IPS DF 4.7 (cell line): ENCODE measurements around the gene HOXA13.

Experiments
- DNase-seq: peaks from one replicate; pipeline ENCODE4 v3.0.0-alpha.2; 2013; ENCODE audit warnings: low spot score; ENCODE audit errors: extremely low read depth

The HOXA13 gene

DNA sequence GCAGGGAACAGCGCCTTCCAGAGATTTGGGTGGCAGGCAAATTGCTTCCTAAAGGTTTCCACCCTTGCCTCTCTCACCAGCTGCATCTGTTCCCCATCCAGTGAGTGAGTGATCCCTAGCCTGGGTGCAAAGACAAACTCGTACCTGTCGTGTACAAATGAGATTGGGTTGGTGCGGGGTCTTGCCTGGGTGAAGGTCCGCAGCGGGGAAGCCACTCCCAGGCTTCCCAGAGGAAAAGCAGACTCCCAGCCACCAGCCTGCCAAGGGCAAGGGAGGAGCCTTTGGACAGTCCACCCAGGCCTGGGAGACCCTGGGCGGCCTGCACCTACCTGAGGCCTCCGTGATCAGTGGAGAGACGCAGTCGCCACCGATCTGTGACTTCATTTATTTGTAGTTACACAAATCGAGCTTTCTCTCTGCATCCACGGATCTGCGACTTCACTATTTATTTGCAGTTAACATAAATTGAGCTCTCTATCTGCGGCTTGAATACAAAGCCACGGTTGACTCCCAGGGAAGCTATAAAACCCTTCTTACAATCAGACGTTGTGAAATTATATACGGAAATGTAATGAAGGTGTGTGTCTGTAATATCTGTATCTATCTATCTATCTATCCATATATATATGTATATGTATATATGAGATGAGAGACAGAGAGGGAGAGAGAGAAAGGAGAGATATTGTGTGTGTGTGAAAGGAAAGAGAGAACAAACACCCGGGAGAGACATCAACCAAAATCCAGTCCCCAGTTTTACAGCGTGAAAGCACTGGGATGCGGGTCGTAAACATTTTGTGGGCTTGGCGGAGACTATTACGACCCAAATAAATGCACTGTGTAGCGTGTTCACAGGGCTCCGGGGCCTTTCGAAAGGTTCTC is 40.4 kb downstream of the HOXA13 start:
- no peak for DNase-seq

DNA sequence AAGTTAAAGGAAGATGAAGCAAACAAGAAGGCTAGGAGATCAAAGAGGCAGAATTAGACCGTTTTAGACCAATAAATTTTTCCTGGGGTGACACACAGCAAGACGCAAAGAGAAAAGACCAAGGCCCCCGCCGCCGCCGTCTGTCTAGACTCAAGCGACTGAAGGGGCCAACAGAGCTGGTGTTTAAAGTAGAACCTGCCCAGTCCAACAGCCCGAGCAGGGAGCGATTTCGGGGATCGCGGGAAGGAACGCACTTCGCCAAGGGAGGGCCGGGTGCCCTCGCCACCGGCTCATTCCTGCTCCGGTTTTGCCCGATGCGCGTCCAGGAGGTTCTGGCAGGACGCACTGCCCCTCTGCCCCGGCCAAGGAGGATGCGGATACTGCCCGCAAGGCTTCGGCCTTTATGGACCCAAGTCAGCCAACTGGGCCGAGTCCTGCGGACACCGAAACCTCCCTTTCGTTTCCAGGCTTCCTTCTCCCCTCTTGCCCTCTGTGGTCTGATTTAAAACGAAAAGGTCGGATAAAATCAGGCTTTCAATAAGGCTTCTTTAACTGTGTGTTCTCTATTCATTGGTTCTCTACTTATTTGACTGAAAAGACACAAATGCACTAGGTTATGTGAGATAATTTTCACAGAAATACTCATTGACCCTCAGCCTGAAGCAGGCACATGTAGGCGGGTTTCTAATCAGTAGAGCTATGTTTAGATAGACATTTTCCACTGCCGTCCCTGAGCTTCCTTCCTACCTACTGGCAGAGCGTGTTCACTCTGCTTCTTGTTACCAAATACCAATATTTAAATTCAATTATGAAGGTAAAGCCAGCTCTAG is 41.2 kb downstream of the HOXA13 start:
- no peak for DNase-seq

DNA sequence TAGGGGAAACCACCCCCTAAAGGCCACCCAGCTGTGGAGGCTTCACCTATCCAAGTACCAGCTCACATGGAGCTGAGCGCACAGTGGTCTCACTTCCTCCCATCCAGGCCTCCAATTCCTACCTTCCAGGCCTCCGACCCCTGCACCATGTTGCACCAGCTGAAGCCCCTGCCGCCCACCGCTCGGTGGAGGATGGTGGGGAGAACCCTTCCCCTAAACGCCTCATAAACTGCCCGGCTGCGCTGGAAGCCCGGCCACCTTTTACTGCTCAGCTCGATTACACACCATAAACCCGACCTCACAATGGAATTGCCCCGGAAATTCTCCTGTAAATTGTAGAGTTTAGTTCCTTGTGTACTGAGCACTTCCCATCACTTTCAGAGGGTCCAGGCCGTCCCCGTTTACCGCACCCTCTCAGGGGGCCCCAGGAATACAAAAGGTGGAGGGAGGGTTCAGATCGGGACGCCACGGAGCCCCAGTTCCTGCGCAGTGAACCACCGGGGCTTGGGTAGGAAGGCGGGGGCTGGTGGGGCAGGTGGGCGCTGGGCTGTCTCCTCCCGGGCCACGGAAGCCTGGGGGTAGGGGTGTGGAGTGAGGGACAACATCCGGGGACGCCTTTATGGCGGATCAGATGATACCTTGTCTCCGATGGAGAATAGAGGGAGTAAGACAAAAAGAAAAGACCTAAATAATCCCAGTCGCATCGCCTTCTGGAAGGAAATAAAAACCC is 42.0 kb downstream of the HOXA13 start:
- DNase-seq: no peak

DNA sequence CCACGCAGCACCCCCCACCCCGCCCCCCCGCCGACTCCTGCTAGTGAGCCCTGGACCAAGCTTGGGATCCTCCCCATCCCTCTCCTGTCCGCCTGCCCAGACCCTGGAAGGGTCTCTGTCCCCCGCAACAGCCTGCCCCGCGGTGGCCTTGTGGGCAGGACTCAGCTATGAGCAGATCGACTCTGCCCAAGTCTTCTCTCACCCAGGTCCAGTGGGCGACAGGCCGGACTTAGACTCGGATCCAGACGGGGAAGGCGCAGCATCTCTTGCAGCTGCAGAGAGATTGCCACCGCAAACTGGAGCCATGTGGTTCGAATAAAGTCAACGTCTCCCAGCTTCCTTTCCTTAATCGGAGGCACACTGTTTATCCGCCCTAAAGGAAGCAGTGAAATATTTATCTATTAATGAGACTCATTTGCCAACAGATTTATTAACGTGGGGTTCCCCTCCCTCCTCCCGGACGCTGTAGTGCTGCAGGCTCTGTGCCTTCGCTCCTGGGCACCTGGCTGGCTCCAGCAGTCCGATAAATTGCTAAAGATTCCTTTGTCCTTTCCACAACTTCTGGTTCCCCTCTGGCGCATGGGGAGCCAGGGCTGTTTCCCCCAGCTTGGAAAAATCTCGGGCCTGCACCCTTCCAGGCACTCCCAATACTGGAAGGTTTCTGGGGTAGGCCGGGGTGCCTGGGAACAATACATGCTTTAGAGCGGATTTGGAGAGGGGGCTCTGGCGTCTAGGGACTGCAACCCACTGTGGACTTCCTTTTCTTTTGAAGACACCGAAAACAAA is 42.8 kb downstream of the HOXA13 start:
- DNase-seq: no peak

DNA sequence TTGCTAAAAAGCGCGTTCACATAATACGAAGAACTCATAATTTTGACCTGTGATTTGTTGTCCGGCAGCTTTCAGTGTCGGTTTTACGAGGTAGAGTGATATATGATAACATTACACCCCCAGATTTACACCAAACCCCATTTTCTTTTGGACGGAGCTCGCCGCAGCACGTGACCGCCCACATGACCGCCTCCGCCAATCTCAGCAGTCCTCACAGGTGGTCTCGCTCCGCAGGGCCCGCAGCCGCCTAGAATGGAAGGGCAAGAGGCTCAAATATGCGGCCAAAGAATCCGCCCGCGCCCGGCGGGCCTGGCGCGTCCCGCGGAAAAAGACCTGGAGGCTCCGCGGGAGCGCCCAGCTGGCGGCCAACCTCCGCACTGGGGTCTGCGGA is 43.4 kb downstream of the HOXA13 start, which contains the start of gene HOXA7:
TSS of gene HOXA7 (minus strand) at position 168 of the 391 bp plus-strand sequence. CDS start at position 38, 130 bp downstream.
- DNase-seq: no peak

DNA sequence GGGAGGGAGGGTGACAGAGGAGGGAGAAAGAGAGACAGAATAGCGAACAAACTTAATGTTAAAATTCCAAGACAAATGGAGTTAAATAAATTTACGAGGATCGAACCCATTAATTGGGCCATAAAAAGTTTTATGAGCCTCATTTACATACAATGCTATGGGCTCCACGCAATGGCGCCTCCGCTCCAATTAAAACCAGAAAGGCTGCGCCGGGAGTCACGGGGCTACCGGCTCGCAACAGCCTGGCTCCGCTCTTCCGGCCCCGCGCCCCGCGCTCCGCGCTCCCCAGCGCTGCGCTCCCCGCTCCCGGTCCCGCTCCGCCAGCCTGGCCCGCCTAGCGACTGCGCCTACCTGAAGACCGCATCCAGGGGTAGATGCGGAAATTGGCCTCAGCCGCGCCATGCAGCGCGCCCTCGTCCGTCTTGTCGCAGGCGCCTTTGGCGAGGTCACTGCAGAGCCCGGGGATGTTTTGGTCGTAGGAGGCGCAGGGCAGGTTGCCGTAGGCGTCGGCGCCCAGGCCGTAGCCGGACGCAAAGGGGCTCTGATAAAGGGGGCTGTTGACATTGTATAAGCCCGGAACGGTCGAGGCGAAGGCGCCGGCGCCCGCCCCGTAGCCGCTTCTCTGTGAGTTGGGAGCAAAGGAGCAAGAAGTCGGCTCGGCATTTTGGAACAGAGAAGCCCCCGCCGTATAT is 43.9 kb downstream of the HOXA13 start:
- DNase-seq: no peak

DNA sequence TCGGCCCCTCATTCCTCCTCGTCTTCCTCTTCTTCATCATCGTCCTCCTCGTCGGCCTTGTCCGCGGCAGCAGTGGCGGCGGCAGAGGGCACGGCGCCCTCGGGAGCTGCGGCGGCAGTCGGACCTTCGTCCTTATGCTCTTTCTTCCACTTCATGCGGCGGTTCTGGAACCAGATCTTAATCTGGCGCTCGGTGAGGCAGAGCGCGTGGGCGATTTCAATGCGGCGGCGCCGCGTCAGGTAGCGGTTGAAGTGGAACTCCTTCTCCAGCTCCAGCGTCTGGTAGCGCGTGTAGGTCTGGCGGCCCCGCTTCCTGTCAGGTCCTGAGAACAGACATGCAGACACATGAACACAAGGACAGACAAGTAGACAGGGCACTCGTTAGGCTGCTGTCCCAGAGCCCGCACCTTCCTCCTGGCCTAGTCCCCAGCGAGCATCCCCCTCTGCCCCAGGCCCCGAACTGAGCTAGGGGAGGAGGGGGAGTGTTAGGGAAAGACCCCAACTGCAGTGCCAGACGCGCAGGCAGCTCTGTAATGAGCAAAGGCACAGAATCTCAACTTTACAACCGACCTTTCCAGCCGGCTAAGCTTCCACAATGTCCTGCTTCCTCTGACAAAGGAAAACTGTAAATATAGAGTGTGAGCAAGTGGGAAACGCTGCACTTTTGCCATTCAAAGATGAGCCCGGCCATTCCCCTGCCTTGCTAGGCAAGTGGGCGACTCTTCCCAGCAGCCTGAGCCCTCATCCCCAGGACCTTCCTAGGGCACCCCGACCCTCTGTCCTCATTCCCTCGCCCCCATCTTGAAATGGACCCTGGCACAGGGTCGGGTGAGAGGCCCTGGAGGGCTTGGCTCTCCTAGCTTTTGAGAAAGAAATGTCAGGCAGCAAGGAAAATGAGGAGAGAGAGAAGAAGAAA is 44.7 kb downstream of the HOXA13 start:
- no peak for DNase-seq

DNA sequence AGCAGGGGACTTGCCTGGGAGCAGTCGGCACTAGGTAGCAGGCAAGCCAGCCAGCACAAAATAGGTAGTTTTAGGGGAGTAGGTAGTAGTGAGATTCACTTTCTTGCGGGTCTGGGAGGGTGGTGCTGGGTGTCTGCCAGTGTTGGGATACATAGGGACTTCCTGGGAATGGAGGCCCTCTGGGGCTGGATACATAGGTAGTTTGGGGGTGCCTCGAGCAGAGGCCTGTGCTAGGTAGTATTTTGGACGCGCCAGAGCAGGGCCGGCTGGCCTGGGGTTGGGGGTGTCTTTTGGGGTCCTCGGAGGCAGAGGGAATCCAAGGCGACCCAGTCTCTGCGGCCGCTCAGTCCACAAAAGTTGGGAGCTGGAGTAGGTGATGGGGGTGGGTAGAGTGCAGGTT is 45.5 kb downstream of the HOXA13 start:
- no peak for DNase-seq

DNA sequence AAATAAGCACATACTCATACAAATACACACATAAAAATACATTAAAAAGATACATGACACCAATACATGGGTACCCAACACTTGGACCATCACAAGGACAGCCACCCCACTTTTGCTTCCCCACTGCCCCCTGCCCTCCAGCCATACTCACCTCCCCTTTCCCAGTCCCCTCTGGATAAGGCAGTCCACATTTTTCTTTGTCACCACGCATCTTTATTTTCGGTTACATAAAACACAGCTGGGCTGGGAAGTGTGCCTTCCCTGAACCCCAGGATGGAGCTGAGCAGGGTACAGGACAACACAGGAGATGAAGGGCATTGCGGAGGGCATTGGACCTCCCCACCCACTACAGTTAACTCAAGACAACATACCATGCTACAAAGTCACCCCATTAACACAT is 46.4 kb downstream of the HOXA13 start:
- no peak for DNase-seq

DNA sequence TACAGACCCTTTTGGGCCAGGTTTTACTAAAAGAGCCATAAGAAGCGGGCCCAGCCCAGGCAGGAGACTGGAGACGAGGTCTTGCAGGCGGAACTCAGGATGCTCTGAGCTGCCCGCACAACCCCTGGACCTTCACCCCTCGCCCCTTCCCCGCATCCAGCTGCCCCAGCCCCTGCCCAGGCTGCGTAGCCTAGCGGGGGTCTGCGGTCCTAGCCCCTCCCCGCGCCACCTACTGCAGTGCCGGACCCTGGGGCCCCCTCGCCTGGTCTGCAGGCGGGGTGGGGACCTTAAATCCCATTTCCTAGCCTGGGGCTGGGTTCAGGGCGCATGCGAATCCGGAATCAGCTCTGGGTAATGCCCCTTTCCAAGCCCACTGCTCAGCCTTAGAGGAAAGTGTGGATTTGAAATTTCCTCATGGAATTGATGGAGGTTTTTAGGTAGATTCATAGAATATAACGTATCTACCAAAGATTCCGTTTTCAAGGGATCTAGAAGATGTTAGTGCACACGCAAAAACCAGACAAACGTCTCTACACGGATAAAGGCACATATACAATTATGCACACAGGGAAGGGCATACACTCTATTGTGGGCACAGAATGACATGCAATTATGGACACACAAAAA is 47.0 kb downstream of the HOXA13 start:
- DNase-seq: no peak

DNA sequence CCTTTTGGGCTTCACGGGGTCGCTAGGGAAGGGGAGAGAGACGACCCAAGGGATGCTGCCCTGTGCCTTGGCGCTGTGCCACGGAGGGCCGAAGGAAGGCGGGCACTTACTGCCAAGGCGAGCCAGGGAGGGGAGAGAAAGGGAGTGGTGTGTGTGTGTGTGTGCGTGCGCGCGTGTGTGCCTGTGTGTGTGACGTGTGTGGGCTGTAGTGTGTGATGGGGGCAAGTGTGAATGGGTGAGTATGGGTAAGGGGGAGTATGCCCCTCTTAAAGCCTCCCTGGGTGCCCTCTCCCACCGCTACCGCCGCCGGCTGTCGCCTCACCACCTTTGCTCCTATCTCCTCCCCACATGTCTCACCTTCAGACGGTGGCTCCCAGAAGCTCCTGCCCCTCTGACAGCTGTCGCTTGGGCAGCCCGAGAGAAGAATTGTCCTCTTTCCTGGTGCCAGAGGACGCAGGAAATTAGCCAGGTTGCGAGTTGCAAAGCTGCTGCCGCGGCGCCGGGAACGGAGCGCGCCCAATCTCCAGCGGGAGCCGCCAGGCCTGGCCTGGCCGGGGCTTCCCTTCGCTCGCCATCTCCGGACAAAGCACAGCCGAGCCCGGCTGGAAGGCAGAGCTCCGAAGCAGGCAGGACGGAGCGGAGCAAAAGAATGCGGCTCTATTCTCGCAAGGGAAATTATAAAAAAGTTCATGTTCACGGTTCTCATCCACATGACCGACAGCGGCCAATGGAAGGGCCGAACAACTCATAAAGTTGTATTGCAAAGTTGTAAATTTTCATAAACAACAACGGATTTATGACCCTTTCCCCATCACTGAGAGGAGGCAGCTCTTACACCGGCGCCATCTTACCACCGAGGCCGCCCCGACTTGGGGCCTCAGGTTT is 47.7 kb downstream of the HOXA13 start, which contains the start of gene HOXA3:
TSS of gene HOXA3 (minus strand) at position 653 of the 885 bp plus-strand sequence. CDS start 41,943 bp downstream, outside the sequence.
- DNase-seq: no peak

DNA sequence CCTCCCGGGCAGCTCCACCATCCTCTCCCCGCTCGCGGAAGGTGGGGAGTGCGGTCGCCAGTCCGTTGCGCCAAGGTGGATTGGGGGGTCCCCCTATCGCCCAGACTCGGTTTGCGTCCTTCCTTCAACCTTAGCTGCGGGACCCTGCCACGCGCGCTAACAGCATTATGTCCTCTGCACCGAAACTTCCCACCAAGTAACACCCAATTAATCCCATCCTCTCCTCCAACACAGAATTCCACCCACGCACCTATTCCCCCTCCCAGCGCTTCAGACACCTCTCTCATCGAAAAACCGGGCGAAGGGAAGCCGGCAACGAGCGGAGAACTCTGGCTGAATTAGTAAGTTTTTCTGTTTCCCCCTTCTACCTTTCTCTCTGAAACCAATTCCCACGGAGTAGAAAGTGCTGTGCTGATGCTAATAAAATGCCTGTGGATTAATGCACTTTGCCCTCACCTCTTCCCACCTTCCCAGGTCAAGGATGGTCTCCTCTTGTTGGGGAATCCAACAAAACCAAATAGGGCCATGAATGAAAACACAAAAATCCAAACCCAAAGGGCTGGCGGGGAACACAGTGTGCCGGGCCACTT is 48.5 kb downstream of the HOXA13 start:
- DNase-seq: no peak

DNA sequence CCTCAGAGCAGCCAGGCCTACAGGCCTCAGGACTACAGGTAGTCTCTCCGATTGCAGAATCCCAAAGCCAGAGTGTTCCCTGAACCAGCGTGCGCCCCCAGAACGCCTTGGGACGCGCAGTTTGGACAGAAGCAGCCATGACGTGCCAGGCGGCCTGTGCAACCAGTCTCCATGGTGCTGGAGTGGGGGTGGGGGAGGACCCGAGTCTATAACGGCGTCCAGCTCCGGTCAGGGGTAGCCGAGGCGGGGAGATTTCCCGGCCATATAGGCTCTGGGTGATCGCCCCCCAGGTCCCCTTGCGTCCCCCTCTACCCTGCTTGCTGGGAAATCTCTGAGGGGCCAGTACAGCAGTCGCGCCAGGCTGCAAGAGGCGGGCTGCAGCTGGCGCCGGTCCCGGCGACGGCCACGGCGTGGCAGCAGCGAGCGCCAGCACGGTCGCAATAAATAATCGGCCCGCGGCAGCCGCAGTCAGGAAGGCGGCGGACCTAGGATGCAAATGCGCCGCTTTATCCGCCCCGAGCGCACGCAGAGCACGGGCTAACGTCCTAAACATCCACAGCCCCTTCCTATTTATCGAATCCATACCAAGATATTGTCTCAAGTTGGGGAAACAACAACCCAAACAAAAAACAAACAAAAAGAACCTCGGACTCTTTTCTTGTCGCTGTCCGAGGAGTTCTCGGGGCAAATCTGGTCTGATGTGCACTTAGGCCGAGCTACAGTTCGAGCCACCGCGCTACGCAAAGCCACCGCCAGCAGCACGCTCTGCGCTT is 49.1 kb downstream of the HOXA13 start:
- DNase-seq: no peak

DNA sequence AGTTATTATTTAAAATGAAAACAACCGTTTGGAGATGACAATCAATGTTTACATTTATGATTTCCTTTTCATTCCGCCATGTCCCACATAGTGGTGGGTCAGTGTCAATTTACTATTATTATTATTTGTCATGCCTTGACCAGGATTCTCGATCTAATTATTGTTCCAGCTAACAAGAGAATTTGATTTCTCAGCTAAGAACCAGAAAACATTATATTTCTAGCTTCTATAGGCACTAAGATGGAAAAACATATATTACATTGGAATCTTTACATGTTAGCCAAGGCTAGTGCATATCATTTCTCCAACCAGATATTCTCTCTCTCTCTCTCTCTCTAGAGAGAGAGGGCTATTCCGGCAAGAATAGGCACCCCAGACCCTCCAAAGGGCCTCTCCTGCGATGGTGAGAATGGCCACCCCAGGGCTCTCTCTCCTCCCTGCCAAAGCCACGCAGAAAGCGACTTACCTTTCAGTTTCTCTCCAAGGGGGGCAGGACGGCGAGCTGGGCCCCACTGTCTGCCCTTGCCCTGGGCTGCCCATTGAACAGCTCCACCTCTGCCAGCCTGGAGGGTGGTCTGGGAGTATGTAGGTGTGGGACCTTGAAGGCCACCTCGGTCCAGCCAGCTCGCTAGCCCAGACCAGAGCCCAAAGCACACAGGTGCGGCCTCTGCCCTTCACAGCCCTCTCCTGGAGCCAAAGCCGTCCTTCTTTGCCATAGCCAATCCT is 49.9 kb downstream of the HOXA13 start:
- no peak for DNase-seq

DNA sequence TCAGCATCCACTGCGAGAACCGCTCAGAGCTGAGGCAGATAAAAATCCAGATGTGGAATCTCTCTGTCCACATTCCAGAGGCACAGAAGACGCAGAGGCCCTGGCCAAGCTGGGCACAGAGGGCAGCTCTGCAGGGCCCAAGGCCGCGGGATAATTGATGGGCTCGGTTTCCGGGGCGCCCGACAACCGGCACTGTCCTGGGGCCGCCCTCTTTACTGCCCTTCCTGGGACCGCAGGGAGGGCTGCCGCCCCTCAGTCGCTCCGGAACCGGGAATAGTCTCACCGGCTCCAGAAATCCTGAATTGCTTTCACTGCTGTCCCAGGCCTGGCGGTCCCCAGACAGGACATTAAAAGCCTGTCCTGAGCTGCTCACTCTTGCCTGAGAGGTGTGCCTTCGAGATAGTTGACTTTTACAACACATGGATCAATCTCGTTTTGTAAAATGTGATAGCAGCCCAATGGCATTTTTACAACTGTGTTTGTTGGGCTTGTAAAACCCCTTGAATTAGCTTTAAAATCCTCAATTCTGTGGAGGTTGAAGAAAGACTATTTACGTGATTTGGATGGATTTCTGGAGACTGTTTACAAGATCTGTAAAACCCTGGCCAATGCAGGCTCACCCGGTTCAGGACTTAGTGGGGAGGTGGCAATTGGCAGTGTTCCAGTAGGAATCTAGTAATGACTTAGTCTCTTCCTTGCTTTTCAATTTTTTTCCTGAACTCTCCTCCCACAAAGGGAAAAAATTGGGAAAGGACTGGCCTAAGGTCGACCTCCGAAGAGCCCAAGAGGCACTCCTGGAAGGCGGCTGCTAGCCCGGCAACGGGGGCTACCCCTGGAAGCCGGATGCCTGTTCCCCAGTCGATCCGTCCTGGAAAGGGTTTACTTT is 50.9 kb downstream of the HOXA13 start:
- no peak for DNase-seq
